Hepatocyte (in vitro differentiated cells): ENCODE data around the gene IGF2. TPM values are rescaled to one million over a fixed set of nuclear protein-coding genes. Genes with fewer than 3 reads are reported as not detected.
A peak's percentile ranks its signal among the peaks of the same experiment; 100 is the strongest.

Experiments
- DNase-seq: peaks from one replicate; pipeline ENCODE4 v3.0.0-alpha.2; 2016; ENCODE audit warnings: low spot score
- H2AFZ ChIP-seq: fragments of 200-600 bp; sonication (generic); 2 replicates; pipeline ENCODE4 v1.6.0; 2016; ENCODE audit warnings: antibody characterized with exemption, mild to moderate bottlenecking
- H3K27ac ChIP-seq: fragments of 200-600 bp; sonication (generic); 2 replicates; pipeline ENCODE4 v1.5.1; 2016; ENCODE audit warnings: mild to moderate bottlenecking
- H3K27me3 ChIP-seq: fragments of 200-600 bp; sonication (generic); 2 replicates; pipeline ENCODE4 v1.6.1; 2016
- H3K36me3 ChIP-seq: fragments of 200-600 bp; sonication (generic); replicated peaks from 2 replicates; pipeline ENCODE4 v1.5.1; 2016; ENCODE audit warnings: low read depth; ENCODE audit not compliant: insufficient read depth
- H3K4me1 ChIP-seq: fragments of 200-600 bp; sonication (generic); 2 replicates; pipeline ENCODE4 v1.5.1; 2016; ENCODE audit warnings: mild to moderate bottlenecking, moderate library complexity; ENCODE audit not compliant: insufficient read depth
- H3K4me2 ChIP-seq: fragments of 200-600 bp; sonication (generic); 2 replicates; pipeline ENCODE4 v1.6.0; 2016
- H3K4me3 ChIP-seq: fragments of 200-600 bp; sonication (generic); 2 replicates; pipeline ENCODE4 v1.5.1; 2016; ENCODE audit warnings: mild to moderate bottlenecking
- H3K79me2 ChIP-seq: fragments of 200-600 bp; sonication (generic); 2 replicates; pipeline ENCODE4 v1.6.0; 2017; ENCODE audit warnings: mild to moderate bottlenecking
- H3K9me2 ChIP-seq: fragments of 200-600 bp; sonication (generic); replicated peaks from 2 replicates; pipeline ENCODE4 v1.6.0; 2017; ENCODE audit warnings: mild to moderate bottlenecking; ENCODE audit not compliant: insufficient read depth
- H3K9me3 ChIP-seq: fragments of 200-600 bp; sonication (generic); 2 replicates; pipeline ENCODE4 v1.5.1; 2016; ENCODE audit warnings: low read depth, mild to moderate bottlenecking
- H4K20me1 ChIP-seq: fragments of 200-600 bp; sonication (generic); 2 replicates; pipeline ENCODE4 v1.6.0; 2016; ENCODE audit warnings: mild to moderate bottlenecking; ENCODE audit not compliant: insufficient read depth, poor library complexity, severe bottlenecking
- EZH2 ChIP-seq: fragments of 200-600 bp; sonication (generic); IDR thresholded peaks from 2 replicates; pipeline ENCODE4 v1.6.1; 2016; ENCODE audit warnings: antibody characterized with exemption, mild to moderate bottlenecking, borderline replicate concordance
- EZH2phosphoT487 ChIP-seq: fragments of 200-600 bp; sonication (generic); IDR thresholded peaks from one replicate; pipeline ENCODE4 v1.6.1; 2018; ENCODE audit warnings: antibody characterized with exemption, mild to moderate bottlenecking, low read depth, moderate library complexity; ENCODE audit not compliant: unreplicated experiment, severe bottlenecking
- WGBS: methylation state at CpG from one replicate; pipeline ENCODE4 v1.1.6; 2016; ENCODE audit warnings: low lambda C conversion rate; ENCODE audit errors: missing lambda C conversion rate; 5-methylcytosine and 5-hydroxymethylcytosine counted together
- polyA plus RNA-seq: library from polyadenylated mRNA; unstranded; fragments of >200 nt; fragmentation: Nextera tagmentation; extraction: Ambion mirVana; gene quantifications from 2 replicates; pipeline ENCODE4 v1.2.1, GENCODE V29; 2016
- total RNA-seq: library from RNA; depleted of rRNA; stranded (reverse); fragments of >200 nt; gene quantifications from 2 replicates; pipeline ENCODE4 v1.2.3, GENCODE V29; 2014
- TF ChIP-seq, protein P1 (sequence below): fragments of 200-600 bp; sonication (generic); IDR thresholded peaks from 2 replicates; pipeline ENCODE4 v1.5.1; 2016; ENCODE audit warnings: antibody characterized with exemption, mild to moderate bottlenecking; ENCODE audit not compliant: poor library complexity

Gene IGF2
- total and polyA plus RNA-seq, 2 experiments from 2014 or later, result 1,507 to 2,911 TPM

DNA sequence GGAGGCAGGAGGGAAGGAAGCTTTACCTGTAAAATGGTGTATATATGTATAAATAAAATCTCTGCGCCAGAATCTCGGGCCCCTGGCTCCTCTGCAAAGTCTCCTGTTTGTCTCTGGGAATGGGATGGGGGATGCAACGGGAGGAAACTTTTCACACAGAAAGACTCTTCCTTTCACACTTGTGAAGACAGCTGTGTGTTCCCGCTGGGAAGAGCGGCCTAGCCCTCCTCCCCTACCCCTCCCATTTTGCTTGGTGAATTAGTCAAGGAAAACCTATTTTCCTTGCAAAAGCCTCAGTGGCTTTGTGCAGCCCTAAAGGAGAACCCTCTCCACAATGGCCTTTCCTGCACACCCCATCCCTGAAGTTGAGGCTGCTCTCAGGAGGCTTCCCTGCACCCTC, 9.4 kb upstream of the IGF2 start:
- H3K9me3 ChIP-seq, result no peaks in the 10 kb centered on the region
- no peaks in the 10 kb centered on the region for H4K20me1 ChIP-seq
- no peaks in the 10 kb centered on the region for H3K36me3 ChIP-seq
- no peak overlapping the region for H3K4me3 ChIP-seq
- H3K27me3 ChIP-seq, result peaks cover 25% of the 10 kb centered on the region
- peaks cover 37% of the 10 kb centered on the region for H3K4me1 ChIP-seq
- no peaks in the 10 kb centered on the region for H3K9me2 ChIP-seq
- DNase-seq, result no peak
- no peak overlapping the region for H3K27ac ChIP-seq
- no peak overlapping the region for H2AFZ ChIP-seq
- H3K4me2 ChIP-seq, result no peak overlapping the region
- 81% methylated on average over 5 of the region's 5 CpGs for WGBS
- no peak for TF ChIP-seq EZH2
- TF ChIP-seq, protein P1, sequence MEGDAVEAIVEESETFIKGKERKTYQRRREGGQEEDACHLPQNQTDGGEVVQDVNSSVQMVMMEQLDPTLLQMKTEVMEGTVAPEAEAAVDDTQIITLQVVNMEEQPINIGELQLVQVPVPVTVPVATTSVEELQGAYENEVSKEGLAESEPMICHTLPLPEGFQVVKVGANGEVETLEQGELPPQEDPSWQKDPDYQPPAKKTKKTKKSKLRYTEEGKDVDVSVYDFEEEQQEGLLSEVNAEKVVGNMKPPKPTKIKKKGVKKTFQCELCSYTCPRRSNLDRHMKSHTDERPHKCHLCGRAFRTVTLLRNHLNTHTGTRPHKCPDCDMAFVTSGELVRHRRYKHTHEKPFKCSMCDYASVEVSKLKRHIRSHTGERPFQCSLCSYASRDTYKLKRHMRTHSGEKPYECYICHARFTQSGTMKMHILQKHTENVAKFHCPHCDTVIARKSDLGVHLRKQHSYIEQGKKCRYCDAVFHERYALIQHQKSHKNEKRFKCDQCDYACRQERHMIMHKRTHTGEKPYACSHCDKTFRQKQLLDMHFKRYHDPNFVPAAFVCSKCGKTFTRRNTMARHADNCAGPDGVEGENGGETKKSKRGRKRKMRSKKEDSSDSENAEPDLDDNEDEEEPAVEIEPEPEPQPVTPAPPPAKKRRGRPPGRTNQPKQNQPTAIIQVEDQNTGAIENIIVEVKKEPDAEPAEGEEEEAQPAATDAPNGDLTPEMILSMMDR, result no peak
- no peak for TF ChIP-seq EZH2phosphoT487
- peaks cover 36% of the 10 kb centered on the region for H3K79me2 ChIP-seq

DNA sequence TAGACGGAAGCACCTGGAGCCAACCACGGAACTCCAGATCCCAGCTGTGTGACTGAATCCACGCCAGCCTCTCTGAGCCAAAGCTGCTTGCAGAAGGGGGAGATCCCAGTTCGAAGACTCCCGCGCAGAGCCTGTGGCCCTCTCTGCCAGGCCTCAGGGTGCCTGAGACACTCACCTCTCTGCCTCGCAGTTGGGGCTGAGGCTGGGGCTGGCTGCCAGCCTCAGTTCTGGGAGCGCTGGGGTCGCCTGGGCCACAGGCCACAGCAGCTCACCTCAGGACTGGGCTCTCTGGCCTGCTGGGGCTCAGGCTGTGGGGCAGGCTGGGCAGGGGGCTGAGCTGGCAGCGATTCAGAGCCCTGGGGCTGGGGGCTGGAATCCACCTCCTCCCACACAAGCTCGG, 8.2 kb upstream of the IGF2 start:
- peaks cover 35% of the 10 kb centered on the region for H3K27me3 ChIP-seq

DNA sequence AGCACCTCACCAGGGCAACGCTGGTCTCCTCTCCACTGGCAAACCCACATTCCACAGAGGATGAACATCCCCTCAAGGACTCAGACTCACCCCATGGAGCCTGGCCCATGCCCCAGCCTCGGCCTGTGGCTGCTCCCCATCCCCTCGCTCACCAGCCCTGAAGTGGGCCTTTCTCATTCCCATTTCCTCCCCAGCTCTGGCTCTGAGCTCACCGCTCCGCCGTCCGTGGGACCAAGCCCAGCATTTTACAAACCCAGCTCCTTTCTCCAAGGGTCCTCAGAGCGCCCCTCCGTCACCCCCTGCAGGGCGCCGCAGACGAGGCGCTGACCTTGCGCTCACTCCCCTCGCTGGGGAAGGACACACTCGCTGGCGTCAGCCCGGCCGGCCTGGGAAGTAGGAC, 6.9 kb upstream of the IGF2 start:
- Histone ChIP-seq H3K4me3 (no peak overlapping the region), H3K79me2 (peaks cover 61% of the 10 kb centered on the region), H3K27me3 (peaks cover 45% of the 10 kb centered on the region), H3K9me2 (no peaks in the 10 kb centered on the region), H4K20me1 (no peaks in the 10 kb centered on the region), H3K36me3 (no peaks in the 10 kb centered on the region), H3K27ac (no peak overlapping the region), H3K4me1 (peaks cover 38% of the 10 kb centered on the region), H2AFZ (no peak overlapping the region), H3K4me2 (peak overlapping the region; percentile 92), H3K9me3 (no peaks in the 10 kb centered on the region)
- WGBS, result 71% methylated on average over 19 of the region's 19 CpGs
- no peak for DNase-seq
- TF ChIP-seq EZH2 (no peak), EZH2phosphoT487 (no peak)
- TF ChIP-seq, protein P1, result no peak

More for the DNA sequence above, 8.2 kb upstream of the IGF2 start:
- WGBS, result 91% methylated on average over 10 of the region's 11 CpGs
- Histone ChIP-seq H2AFZ (no peak overlapping the region), H3K79me2 (peaks cover 48% of the 10 kb centered on the region), H3K4me1 (peaks cover 41% of the 10 kb centered on the region), H3K4me3 (no peak overlapping the region), H3K36me3 (no peaks in the 10 kb centered on the region), H3K27ac (no peak overlapping the region), H3K9me3 (no peaks in the 10 kb centered on the region), H3K4me2 (no peak overlapping the region), H3K9me2 (no peaks in the 10 kb centered on the region), H4K20me1 (no peaks in the 10 kb centered on the region)
- DNase-seq, result no peak
- TF ChIP-seq EZH2 (no peak), EZH2phosphoT487 (no peak)
- TF ChIP-seq, protein P1, result no peak
